ENCODE measurements around the gene BSG. TPM values are rescaled to one million over a fixed set of nuclear protein-coding genes. Genes with fewer than 3 reads are reported as not detected.

Gene BSG
- total and polyA plus RNA-seq, 9 of the 15 experiments (the other 6 are each of a cell fraction or from before 2014, with no cell fraction given), result 4.6 to 495 (median 187) TPM

DNA sequence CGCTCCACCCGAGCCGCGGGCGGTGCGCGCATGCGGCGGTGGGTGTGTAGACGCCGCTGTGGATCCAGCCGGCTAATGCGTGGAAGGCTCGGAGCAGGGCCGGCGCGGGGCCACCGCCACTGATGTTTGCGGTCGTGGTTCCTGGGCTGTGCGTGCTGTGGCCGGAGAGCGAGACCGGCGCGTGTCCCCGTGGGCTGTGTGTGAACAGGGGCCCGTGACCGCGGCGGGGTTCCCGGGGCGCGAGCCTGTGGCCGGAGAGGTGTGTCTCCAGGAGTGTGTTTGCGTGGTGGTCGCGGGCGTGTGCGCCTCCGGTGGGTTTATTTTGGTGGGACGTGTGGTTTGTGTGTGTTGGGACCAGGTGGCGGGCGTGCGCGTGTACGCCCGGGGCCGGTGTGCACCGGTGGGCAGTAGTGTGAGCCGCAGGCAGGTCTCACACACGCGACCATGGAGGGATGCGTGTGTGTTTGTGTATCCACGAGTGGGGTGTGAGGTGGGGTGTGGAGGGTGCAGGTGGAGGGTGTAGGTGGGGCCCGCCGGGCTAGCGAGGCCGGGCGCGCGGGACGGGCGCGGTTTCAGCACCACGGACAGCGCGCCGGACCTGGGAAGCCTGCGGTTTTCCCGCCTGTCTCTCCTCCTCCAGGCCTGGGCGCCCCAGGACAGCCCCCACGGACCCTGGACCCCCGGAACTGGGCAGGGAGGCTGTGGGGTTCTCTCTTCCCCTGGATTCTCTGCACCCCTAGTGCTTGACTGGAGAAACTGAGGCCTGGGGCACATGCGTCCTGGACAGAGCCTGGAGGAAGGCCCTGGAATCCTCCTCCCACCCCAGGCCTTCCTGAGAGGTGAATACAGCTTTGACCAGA lies 18.9 kb downstream of the BSG start (continued):
- TF ChIP-seq, protein P1, sequence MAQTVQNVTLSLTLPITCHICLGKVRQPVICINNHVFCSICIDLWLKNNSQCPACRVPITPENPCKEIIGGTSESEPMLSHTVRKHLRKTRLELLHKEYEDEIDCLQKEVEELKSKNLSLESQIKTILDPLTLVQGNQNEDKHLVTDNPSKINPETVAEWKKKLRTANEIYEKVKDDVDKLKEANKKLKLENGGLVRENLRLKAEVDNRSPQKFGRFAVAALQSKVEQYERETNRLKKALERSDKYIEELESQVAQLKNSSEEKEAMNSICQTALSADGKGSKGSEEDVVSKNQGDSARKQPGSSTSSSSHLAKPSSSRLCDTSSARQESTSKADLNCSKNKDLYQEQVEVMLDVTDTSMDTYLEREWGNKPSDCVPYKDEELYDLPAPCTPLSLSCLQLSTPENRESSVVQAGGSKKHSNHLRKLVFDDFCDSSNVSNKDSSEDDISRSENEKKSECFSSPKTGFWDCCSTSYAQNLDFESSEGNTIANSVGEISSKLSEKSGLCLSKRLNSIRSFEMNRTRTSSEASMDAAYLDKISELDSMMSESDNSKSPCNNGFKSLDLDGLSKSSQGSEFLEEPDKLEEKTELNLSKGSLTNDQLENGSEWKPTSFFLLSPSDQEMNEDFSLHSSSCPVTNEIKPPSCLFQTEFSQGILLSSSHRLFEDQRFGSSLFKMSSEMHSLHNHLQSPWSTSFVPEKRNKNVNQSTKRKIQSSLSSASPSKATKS (CRISPR knock-in tag; IDR thresholded peaks at IDR 0.05), result no peak
- TF ChIP-seq ZNF316 (IDR thresholded peaks at IDR 0.05), result no peak
- TF ChIP-seq, protein P2, sequence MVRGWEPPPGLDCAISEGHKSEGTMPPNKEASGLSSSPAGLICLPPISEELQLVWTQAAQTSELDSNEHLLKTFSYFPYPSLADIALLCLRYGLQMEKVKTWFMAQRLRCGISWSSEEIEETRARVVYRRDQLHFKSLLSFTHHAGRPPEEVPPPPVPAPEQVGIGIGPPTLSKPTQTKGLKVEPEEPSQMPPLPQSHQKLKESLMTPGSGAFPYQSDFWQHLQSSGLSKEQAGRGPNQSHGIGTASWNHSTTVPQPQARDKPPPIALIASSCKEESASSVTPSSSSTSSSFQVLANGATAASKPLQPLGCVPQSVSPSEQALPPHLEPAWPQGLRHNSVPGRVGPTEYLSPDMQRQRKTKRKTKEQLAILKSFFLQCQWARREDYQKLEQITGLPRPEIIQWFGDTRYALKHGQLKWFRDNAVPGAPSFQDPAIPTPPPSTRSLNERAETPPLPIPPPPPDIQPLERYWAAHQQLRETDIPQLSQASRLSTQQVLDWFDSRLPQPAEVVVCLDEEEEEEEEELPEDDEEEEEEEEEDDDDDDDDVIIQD (CRISPR knock-in tag; IDR thresholded peaks at IDR 0.05), result no peak
- no peak for TF ChIP-seq ZNF644 (tag; IDR thresholded peaks at IDR 0.05; ENCODE audit: low read depth)
- no peak; the same call in 1 of the 2 replicates for TF ChIP-seq DMBX1 (CRISPR knock-in tag; IDR thresholded peaks at IDR 0.05; ENCODE audit: borderline replicate concordance)
- TF ChIP-seq ZNF12 (CRISPR knock-in tag; IDR thresholded peaks at IDR 0.05), result no peak
- TF ChIP-seq BHLHE40 (IDR thresholded peaks at IDR 0.05; ENCODE audit: low read length), result no peak
- TF ChIP-seq SRSF3 (IDR thresholded peaks at IDR 0.05; ENCODE audit: insufficient read depth, low read length), result no peak
- TF ChIP-seq ZNF324 (CRISPR knock-in tag; IDR thresholded peaks at IDR 0.05), result no peak
- TF ChIP-seq SOX6 (IDR thresholded peaks at IDR 0.05), result no peak
- no peak for TF ChIP-seq XRCC4 (IDR thresholded peaks at IDR 0.05; ENCODE audit: extremely low read depth, insufficient read depth, insufficient read length)
- peak; percentile 53 for TF ChIP-seq SMARCB1 (IDR thresholded peaks at IDR 0.05; ENCODE audit: insufficient read length, low read depth)
- TF ChIP-seq, protein P3, sequence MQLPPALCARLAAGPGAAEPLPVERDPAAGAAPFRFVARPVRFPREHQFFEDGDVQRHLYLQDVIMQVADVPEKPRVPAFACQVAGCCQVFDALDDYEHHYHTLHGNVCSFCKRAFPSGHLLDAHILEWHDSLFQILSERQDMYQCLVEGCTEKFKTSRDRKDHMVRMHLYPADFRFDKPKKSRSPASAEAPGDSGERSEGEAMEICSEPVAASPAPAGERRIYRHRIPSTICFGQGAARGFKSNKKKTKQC (CRISPR knock-in tag; IDR thresholded peaks at IDR 0.05), result peak; percentile 91
- peak; percentile 96 for TF ChIP-seq MIER1 (IDR thresholded peaks at IDR 0.05; ENCODE audit: low read depth)
- TF ChIP-seq MAFG (tag; conservative IDR thresholded peaks at IDR 0.05), result no peak
- no peak for TF ChIP-seq TEAD4 (IDR thresholded peaks at IDR 0.05; ENCODE audit: low read length)
- TF ChIP-seq TEAD4 (CRISPR knock-in tag; IDR thresholded peaks at IDR 0.05; ENCODE audit: borderline replicate concordance), result 0 out of 2 replicates have a peak, but pooled peaks have one; percentile 61
- TF ChIP-seq SMARCC2 (IDR thresholded peaks at IDR 0.05; ENCODE audit: low read depth), result no peak
- peak; percentile 49; the same call in 1 of the 2 replicates for TF ChIP-seq ETV5 (CRISPR knock-in tag; IDR thresholded peaks at IDR 0.05; ENCODE audit: low read depth)
- no peak for TF ChIP-seq ZNF436 (CRISPR knock-in tag; IDR thresholded peaks at IDR 0.05)
- TF ChIP-seq, protein P4, sequence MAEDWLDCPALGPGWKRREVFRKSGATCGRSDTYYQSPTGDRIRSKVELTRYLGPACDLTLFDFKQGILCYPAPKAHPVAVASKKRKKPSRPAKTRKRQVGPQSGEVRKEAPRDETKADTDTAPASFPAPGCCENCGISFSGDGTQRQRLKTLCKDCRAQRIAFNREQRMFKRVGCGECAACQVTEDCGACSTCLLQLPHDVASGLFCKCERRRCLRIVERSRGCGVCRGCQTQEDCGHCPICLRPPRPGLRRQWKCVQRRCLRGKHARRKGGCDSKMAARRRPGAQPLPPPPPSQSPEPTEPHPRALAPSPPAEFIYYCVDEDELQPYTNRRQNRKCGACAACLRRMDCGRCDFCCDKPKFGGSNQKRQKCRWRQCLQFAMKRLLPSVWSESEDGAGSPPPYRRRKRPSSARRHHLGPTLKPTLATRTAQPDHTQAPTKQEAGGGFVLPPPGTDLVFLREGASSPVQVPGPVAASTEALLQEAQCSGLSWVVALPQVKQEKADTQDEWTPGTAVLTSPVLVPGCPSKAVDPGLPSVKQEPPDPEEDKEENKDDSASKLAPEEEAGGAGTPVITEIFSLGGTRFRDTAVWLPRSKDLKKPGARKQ (CRISPR knock-in tag; IDR thresholded peaks at IDR 0.05), result no peak
- TF ChIP-seq GABPB1 (CRISPR knock-in tag; IDR thresholded peaks at IDR 0.05), result peak; percentile 58
